HK-2 (cell line): Measurements from ENCODE around the gene DMD.

Experiments used
- DNase-seq: peaks from one replicate; pipeline ENCODE4 v3.0.0-alpha.2; 2018; ENCODE audit not compliant: unreplicated experiment

DMD gene

GRCh38 chrX:31349515-31349914, 1861.8 kb downstream of the DMD start:
- DNase-seq, result no peak

GRCh38 chrX:31340587-31340986, 1870.8 kb downstream of the DMD start:
- DNase-seq, result no peak

DNA sequence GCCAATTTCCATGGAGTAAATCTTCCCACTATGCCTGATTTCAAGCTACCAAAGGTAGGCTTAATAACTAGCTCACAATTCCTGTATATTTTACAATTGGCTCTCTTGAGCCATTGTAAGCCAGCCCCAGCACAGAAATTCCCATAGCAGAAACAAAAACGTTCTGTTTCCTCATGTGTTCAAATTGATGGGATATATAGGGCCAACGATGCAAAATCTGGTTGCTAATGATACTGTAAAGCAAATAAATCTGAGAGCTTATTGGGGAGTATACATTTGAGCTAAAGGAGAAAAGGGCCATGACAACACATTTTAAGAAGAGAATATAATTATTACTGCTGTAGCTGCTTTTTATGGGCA, 1872.4 kb downstream of the DMD start:
- DNase-seq, result no peak

GRCh38 chrX:31337332-31337731, 1874.0 kb downstream of the DMD start:
- no peak for DNase-seq

- no peak for DNase-seq
These were observed 1874.9 kb downstream of the DMD start for GRCh38 chrX:31336419-31336818.

- no peak for DNase-seq
These were observed 1876.4 kb downstream of the DMD start for GRCh38 chrX:31334997-31335396.

DNA sequence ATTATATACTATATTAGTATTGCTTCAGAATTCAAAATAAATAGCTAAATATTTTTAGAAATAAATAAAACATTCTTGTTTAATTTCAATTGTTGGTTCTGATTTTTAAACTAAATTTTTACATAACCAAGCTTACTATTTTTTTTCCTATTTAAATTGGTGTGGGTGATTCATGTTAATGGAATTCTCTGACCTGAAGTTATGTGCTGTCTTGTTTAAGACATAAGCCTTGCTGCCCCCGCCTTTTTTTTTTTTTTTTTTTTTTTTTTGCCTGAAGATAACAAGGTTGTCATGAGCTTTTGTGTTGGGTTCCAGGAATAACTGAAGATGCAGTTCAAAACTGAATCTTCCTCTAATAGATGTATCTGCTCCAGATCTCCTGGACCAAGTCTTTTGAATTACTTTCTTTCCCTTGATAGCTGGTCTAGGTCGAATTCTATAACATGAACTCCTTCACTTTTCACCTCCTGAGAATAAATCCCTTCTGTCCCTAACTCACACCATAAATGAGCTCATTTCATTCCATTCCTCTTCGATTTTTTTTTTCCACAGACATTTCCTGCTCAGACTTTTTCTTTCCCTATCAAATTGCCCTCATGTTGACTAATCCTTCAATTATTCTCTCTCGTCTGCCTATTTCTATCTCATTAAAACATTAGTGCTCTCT, 1878.1 kb downstream of the DMD start:
- no peak for DNase-seq

GRCh38 chrX:31331928-31332327, 1879.4 kb downstream of the DMD start:
- DNase-seq, result no peak

DNA sequence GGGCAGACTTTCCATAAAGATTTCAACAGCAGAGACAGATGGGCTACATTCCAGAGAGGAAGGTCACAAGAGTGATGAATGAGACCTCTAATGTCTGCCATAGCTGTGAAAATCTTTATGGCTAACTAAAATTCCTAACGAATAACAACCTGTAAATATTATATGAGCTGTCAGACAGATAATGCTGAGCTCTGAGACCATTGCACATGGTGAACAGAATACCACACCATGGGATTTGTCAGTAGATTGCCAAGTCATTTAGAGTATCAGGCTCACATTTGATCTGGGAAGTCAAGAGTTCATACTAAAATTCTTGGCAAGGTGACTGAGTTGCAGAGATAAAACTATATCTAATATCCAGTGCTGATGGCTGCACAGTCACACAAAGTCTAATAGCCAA, 1880.3 kb downstream of the DMD start:
- DNase-seq, result no peak

DNA sequence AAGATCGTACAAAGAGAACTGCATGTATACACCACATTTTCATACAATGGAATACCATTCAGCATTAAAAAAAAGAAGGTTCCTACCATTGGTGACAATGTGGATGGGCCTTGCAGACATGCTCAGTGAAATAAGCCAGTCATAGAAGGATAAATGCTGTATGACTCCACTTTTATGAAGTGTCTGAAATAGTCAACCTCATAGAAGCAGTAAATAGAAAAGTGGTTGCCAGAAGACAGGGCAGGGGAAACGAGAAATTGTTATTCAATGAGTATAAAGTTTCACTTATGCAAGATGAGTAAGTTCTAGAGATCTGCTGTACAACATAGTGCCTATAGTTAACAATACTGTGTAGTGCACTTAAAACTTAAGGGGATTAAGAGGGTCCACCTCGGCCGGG, 1882.1 kb downstream of the DMD start:
- no peak for DNase-seq

DNA sequence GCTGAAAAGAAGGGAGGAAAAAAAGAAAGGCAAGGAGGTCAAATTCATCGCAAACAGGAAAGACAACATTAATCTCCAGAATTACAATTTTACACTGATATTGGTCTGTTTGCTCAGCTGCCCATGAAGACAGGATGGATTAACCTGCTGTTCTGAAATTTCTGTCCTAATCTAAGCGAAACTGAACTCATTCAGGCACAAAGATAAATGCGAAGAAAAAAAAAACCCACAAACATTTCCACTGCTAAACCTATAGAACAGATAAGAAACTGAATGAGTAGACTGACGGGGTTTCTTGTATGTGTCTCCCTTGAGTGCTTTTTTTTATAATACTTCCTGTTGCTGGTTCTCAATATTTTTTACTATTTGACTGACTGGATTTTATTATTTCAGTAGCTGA, 1887.7 kb downstream of the DMD start:
- no peak for DNase-seq

GRCh38 chrX:31320740-31321139, 1890.6 kb downstream of the DMD start:
- no peak for DNase-seq

GRCh38 chrX:31319586-31319985, 1891.8 kb downstream of the DMD start:
- DNase-seq, result no peak

GRCh38 chrX:31318866-31319265, 1892.5 kb downstream of the DMD start:
- no peak for DNase-seq

GRCh38 chrX:31316340-31316991, 1894.9 kb downstream of the DMD start:
- DNase-seq, result no peak

DNA sequence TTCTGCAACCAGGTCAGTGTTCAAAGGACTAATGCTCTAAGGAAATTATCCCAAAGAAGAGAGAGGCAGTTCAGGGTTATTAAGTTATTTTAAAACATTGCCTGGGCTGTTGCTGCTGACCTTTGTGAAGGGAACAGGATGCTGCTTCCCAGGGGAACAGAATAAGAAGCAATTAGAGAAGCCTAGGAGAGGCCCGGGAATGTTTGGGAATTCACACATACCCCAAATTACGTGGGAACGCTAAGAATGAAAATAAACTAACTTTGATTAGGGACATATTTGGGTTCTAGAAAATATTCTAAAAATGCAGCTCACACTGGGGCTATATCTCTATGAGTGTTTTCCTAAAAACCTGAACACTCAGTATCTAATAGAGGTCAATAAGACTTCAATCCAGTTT, 1896.4 kb downstream of the DMD start:
- no peak for DNase-seq

DNA sequence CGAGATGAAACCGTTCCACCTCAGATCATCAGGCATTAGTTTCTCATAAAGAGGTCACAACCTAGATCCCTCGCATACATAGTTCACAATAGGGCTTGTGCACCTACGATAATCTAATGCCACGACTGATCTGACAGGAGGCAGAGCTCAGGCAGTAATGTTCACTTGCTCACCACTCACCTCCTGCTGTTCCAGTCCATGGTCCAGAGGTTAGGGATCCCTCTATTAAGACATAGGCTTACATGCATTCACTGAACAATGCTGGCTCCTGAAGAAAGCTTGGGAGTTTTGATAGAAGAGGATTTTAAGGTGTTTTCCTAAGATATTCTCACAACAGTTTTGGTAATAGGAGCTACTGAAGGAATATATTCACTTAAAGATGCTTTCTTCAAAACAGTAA, 1903.4 kb downstream of the DMD start:
- no peak for DNase-seq

DNA sequence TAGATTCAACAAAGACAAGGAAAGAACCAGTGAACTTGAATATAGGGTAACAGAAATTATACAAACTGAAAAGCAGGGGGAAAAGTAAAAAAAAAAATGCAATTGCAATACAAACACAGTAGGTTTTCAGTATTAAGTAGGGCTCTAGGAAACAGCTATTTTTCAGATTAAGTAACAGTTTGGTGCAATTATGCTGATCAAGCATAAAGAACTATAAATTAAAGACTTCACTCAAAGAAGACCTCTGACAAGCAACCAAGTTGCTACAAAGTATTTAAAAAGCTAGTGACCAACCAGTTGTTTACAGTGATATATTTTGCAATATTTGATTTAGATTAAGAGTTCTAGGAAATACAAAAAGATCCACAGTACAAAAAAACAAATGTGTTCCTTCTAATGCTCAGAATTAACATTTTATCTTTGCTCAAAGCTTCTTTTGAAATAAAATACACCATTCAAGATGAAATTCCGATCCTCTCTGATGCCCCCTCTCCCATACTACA, 1908.7 kb downstream of the DMD start:
- no peak for DNase-seq

DNA sequence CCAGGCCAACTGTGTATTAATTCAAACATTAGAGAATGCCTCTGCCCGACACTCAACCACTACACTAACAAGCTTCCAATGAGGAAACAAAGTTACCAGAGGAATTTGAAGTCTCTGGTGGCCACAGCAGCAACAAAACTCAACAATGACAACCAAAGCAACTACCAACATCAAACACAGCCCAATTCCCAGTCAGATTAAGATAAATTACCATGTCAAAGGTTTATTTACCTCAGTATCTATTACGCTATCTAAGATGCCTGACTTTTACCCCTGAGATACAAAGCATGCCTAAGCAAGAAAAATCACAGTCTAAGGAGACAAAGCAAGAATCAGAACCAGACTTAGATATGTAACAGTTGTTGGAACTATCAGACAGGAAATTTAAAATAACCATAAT, 1909.4 kb downstream of the DMD start:
- no peak for DNase-seq

GRCh38 chrX:31301203-31301602, 1910.1 kb downstream of the DMD start:
- DNase-seq, result no peak

GRCh38 chrX:31298916-31299315, 1912.4 kb downstream of the DMD start:
- no peak for DNase-seq

GRCh38 chrX:31297881-31298280, 1913.5 kb downstream of the DMD start:
- DNase-seq, result no peak

- DNase-seq, result no peak
These were observed 1916.9 kb downstream of the DMD start for GRCh38 chrX:31294475-31294874.

DNA sequence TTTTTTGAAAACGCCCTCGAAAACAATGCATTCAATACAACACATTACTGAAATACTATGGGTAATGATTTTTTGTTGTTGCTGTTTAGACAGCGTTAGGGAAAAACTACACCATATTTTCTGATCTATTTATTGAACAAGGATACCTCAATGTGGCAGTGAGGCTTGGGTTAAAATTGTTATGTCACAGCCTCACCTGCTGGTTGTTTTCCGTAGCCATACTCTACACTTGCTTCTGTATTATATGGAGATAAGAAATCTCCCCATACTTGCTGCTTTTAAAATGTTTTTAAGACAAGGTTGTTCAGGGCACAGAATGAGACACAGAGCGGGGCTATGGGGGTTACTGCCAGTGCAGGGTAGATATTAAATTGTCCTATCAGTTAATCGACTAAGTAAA, 1917.9 kb downstream of the DMD start:
- no peak for DNase-seq
